ENCODE data around the gene SLC52A3.

DNA sequence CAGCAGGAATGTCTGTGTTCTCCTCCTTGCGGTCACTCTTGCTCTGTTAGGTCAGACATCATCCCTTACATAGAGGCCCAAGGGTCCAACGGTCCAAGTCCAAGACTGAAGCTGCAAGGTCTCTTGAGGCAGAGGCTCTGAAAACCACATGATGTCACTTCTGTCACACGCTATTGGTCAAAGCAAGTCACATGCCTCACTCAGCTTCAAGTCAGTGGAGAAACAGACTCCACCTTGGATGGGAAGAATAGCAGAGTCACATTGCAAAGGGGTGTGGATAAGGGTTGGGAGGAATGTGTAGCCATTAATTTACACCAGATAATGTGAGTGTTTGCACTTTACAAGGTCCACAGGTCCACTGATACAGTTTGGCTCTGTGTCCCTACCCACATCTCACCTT lies 17.5 kb downstream of the SLC52A3 start:
- TF ChIP-seq JUN (IDR thresholded peaks at IDR 0.05) = no peak
- TF ChIP-seq, protein P1, sequence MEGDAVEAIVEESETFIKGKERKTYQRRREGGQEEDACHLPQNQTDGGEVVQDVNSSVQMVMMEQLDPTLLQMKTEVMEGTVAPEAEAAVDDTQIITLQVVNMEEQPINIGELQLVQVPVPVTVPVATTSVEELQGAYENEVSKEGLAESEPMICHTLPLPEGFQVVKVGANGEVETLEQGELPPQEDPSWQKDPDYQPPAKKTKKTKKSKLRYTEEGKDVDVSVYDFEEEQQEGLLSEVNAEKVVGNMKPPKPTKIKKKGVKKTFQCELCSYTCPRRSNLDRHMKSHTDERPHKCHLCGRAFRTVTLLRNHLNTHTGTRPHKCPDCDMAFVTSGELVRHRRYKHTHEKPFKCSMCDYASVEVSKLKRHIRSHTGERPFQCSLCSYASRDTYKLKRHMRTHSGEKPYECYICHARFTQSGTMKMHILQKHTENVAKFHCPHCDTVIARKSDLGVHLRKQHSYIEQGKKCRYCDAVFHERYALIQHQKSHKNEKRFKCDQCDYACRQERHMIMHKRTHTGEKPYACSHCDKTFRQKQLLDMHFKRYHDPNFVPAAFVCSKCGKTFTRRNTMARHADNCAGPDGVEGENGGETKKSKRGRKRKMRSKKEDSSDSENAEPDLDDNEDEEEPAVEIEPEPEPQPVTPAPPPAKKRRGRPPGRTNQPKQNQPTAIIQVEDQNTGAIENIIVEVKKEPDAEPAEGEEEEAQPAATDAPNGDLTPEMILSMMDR (IDR thresholded peaks at IDR 0.05) = no peak
- peak; percentile 74 for TF ChIP-seq USF2 (IDR thresholded peaks at IDR 0.05)
- no peak for TF ChIP-seq CEBPB (IDR thresholded peaks at IDR 0.05)
- TF ChIP-seq JUNB (IDR thresholded peaks at IDR 0.05) = no peak
- TF ChIP-seq EHMT2 (IDR thresholded peaks at IDR 0.05; ENCODE audit: low read depth) = no peak
